Left lung (tissue), 10 donors: Measurements from ENCODE around the gene CAPZB. TPM values are rescaled to one million over a fixed set of nuclear protein-coding genes. Genes with fewer than 3 reads are reported as not detected.
A peak's percentile ranks its signal among the peaks of the same experiment; 100 is the strongest.

ENCODE experiments used
- ATAC-seq: fragments of 200-7000 bp; cut with Tn5 transposase; one replicate; pipeline ENCODE4 v1.9.1; 2020; ENCODE audit warnings: moderate library complexity
- DNase-seq, 4 donors: peaks; one replicate each; pipeline ENCODE4 v3.0.0-alpha.2; 2013 to 2020
- H3K27ac ChIP-seq, 2 donors: fragments of 200-600 bp; sonication (generic) in 1 of 2; one replicate each; pipeline versions ENCODE4 v1.5.0 to v1.8.0; 2020 to 2021
- H3K27me3 ChIP-seq, 2 donors: fragments of 200-600 bp; sonication (generic) in 1 of 2; one replicate each; pipeline versions ENCODE4 v1.5.0 to v1.8.0; 2020 to 2021
- H3K36me3 ChIP-seq, 2 donors: fragments of 200-600 bp; sonication (generic) in 1 of 2; one replicate each; pipeline versions ENCODE4 v1.5.0 to v1.8.0; 2020 to 2021
- H3K4me1 ChIP-seq, 2 donors: fragments of 200-600 bp; one replicate each; pipeline ENCODE4 v1.8.0; 2021
- H3K4me3 ChIP-seq, 2 donors: fragments of 200-600 bp; sonication (generic) in 1 of 2; one replicate each; pipeline versions ENCODE4 v1.5.0 to v1.8.0; 2020 to 2021; ENCODE audit warnings: mild to moderate bottlenecking in 1 of 2
- H3K9me3 ChIP-seq, 2 donors: fragments of 200-600 bp; sonication (generic) in 1 of 2; one replicate each; pipeline versions ENCODE4 v1.5.0 to v1.8.0; 2020 to 2021
- intact Hi-C, 2 donors: fragments of 100-400 bp; cut with DNase I; formaldehyde crosslinking; loops; one replicate each; pipeline versions ENCODE4 v1.11.2 to v1.14.2; 2022
- polyA plus RNA-seq, 6 donors: library from polyadenylated mRNA; unstranded; fragments of 120-200 nt; gene quantifications; one replicate each; pipeline ENCODE4 v1.2.1, GENCODE V29; 2013; ENCODE audit not compliant: insufficient read length in 6 of 6
- total RNA-seq, 2 donors: library from RNA; stranded (reverse); fragmentation: NEBNext Ultra II Directional; extraction: Animal tissue kit (Norgen Biotek cat#: 25700); gene quantifications; one replicate each; pipeline ENCODE4 v1.2.1, GENCODE V29; 2021
- TF ChIP-seq, protein P1 (sequence below), 2 donors: fragments of 200-600 bp; sonication (generic) in 1 of 2; IDR thresholded peaks; one replicate each; pipeline versions ENCODE4 v1.5.0 to v1.8.0; 2021; ENCODE audit warnings: antibody characterized with exemption in 2 of 2
- donor health status: DM: no; HTN: yes; CAD: no.
- donor health status: DM: no; HTN: no; CAD: no.

The CAPZB gene
- total and polyA plus RNA-seq, 8 donors: 223 to 327 (median 256) TPM

- peak overlapping the region; percentile 66 to 79 for H3K27ac ChIP-seq
- ATAC-seq (peak; percentile 74), DNase-seq (peak in 3 of 4 donors; percentile 68 to 79 (median 77))
- intact Hi-C loops: no loop called here
- H3K4me3 ChIP-seq: no peak overlapping the region
- peaks cover 16 to 45% of the 10 kb centered on the region in 2 donors for H3K4me1 ChIP-seq
- H3K27me3 ChIP-seq: no peaks in the 10 kb centered on the region
- TF ChIP-seq, protein P1, sequence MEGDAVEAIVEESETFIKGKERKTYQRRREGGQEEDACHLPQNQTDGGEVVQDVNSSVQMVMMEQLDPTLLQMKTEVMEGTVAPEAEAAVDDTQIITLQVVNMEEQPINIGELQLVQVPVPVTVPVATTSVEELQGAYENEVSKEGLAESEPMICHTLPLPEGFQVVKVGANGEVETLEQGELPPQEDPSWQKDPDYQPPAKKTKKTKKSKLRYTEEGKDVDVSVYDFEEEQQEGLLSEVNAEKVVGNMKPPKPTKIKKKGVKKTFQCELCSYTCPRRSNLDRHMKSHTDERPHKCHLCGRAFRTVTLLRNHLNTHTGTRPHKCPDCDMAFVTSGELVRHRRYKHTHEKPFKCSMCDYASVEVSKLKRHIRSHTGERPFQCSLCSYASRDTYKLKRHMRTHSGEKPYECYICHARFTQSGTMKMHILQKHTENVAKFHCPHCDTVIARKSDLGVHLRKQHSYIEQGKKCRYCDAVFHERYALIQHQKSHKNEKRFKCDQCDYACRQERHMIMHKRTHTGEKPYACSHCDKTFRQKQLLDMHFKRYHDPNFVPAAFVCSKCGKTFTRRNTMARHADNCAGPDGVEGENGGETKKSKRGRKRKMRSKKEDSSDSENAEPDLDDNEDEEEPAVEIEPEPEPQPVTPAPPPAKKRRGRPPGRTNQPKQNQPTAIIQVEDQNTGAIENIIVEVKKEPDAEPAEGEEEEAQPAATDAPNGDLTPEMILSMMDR (IDR thresholded peaks at IDR 0.05): peak; percentile 76 to 77
- H3K9me3 ChIP-seq: no peaks in the 10 kb centered on the region
- peaks cover 0 to 5% of the 10 kb centered on the region in 2 donors for H3K36me3 ChIP-seq
Observed at GRCh38 chr1:19390901-19391595, 94.3 kb downstream of the CAPZB start.

DNA sequence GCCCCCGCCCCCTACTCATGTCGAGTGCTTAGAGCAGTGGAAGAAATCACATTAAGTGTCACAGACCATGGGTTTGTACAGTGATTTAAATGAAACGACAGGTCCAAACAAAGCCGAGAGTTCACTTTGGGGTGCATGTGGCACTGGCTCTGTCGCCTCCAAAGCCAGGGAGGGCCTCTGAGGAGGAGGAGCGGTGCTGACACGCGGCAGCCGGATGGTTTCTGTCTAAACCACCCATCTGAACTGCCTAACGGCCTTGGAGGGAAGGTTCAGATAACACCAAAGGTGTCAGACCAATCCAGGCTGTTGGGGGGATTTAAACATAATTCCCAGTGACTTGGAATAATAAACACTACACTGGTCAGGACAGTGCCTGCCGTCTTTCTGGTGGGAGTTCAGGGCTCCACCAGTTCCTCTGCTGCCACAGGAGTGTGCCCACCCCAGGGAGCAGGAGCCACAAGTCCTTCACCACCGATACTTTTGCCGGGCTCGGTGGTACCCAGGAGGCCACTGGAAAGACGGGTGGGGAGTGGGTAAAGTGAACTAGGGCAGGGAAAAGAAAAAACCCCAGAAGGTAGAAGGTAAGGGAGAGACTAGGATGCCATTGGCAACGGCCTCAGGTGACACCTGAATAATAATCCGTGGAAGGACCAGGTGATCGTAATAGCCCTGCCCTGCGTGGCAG is 95.0 kb downstream of the CAPZB start:
- Histone ChIP-seq H3K27me3 (no peaks in the 10 kb centered on the region), H3K27ac (peak overlapping the region; percentile 66 to 79), H3K4me3 (no peak overlapping the region), H3K36me3 (peaks cover 0 to 6% of the 10 kb centered on the region in 2 donors), H3K9me3 (no peaks in the 10 kb centered on the region), H3K4me1 (peaks cover 24 to 52% of the 10 kb centered on the region in 2 donors)
- TF ChIP-seq, protein P1 (IDR thresholded peaks at IDR 0.05): no peak
- intact Hi-C loops: no loop called here
- ATAC-seq (no peak), DNase-seq (peak in 1 of 4 donors; percentile 69)

DNA sequence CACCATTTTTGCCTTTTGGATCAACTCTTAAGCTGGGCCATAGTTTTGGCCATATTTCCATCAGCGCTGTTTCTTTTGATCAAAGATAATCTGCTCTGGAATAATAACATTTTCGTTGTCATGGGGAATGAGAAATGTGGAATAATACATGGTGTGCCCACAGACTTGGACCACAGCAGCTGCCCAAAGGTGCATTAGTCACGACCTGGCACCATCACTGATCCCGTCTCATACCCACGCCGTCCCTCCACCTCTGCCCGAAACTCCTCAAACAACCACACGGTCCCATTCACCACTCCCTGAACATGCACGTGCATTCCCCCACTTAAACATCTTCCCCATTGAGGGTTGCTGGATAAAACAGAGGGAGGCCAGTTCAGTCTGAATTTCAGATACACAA is 96.4 kb downstream of the CAPZB start:
- intact Hi-C loops: loop anchor here in 1 of 2 donors (10.0 kb wide), 1 partner anchor 196 kb away; no protein-coding TSS in a partner anchor
- H3K4me1 ChIP-seq: peaks cover 25 to 64% of the 10 kb centered on the region in 2 donors
- H3K27me3 ChIP-seq: no peaks in the 10 kb centered on the region
- no peak overlapping the region for H3K27ac ChIP-seq
- H3K9me3 ChIP-seq: no peaks in the 10 kb centered on the region
- ATAC-seq (no peak), DNase-seq (no peak)
- H3K36me3 ChIP-seq: peaks cover 0 to 19% of the 10 kb centered on the region in 2 donors
- TF ChIP-seq, protein P1 (IDR thresholded peaks at IDR 0.05): no peak
- no peak overlapping the region for H3K4me3 ChIP-seq

DNA sequence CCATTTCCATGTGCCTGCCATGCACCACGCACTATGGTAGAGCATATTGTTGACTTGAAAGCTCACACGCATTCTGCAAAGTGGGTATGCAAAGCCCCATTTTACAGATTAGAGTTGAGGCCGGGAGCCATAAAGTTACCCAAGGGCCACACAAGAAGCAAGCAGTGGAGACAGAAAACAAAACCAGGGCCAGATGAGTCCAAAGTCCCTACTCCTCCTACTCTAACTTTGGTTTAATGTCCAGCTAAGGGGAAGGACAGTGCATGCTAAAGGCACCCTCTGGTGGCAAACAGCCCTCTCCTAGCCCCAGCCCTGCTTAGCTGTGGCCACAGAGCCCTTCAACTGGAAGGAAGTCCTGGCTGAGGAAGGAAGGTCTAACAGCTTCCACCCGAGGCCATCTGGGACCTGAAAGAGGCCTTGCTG is 98.3 kb downstream of the CAPZB start:
- Histone ChIP-seq H3K27me3 (no peaks in the 10 kb centered on the region), H3K27ac (peak overlapping the region in 1 of 2 donors; percentile 21), H3K4me1 (peaks cover 25 to 51% of the 10 kb centered on the region in 2 donors), H3K36me3 (peaks cover 0 to 38% of the 10 kb centered on the region in 2 donors), H3K4me3 (no peak overlapping the region), H3K9me3 (no peaks in the 10 kb centered on the region)
- TF ChIP-seq, protein P1 (IDR thresholded peaks at IDR 0.05): no peak
- DNase-seq (no peak), ATAC-seq (no peak)
- intact Hi-C loops: loop anchor here in 1 of 2 donors (10.0 kb wide), 1 partner anchor 198 kb away; no protein-coding TSS in a partner anchor
